Keratinocyte (primary cell): Measurements from ENCODE around the gene SCGB1D1.

ENCODE experiments used
- EZH2 ChIP-seq: IDR thresholded peaks from one replicate; pipeline ENCODE4 v1.6.1; 2012; ENCODE audit warnings: inconsistent platforms, mild to moderate bottlenecking, low read length, moderate library complexity
- TF ChIP-seq, protein P1 (sequence below), 3 experiments: IDR thresholded peaks in 1 of 3; conservative IDR thresholded peaks in 1 of 3; optimal IDR thresholded peaks in 1 of 3; 2 replicates in 2 of 3; 3 replicates in 1 of 3; pipeline versions ENCODE3 to v1.5.1; 2011; ENCODE audit warnings: low read length in 3 of 3, mild to moderate bottlenecking in 3 of 3, moderate library complexity in 2 of 3, control low read depth in 1 of 3, inconsistent platforms in 1 of 3; ENCODE audit not compliant: insufficient read depth in 2 of 3; ENCODE audit errors: extremely low read depth in 1 of 3

GRCh38 chr11:62169935-62170334 lies 20.1 kb upstream of the SCGB1D1 start:
- TF ChIP-seq, protein P1, sequence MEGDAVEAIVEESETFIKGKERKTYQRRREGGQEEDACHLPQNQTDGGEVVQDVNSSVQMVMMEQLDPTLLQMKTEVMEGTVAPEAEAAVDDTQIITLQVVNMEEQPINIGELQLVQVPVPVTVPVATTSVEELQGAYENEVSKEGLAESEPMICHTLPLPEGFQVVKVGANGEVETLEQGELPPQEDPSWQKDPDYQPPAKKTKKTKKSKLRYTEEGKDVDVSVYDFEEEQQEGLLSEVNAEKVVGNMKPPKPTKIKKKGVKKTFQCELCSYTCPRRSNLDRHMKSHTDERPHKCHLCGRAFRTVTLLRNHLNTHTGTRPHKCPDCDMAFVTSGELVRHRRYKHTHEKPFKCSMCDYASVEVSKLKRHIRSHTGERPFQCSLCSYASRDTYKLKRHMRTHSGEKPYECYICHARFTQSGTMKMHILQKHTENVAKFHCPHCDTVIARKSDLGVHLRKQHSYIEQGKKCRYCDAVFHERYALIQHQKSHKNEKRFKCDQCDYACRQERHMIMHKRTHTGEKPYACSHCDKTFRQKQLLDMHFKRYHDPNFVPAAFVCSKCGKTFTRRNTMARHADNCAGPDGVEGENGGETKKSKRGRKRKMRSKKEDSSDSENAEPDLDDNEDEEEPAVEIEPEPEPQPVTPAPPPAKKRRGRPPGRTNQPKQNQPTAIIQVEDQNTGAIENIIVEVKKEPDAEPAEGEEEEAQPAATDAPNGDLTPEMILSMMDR (optimal IDR thresholded peaks at IDR 0.05 in 1 of 3, IDR thresholded peaks at IDR 0.05 in 1 of 3, conservative IDR thresholded peaks at IDR 0.05 in 1 of 3; ENCODE audit: extremely low read depth in 1 of 3, insufficient read depth in 2 of 3, low read length in 3 of 3), result no peak
- TF ChIP-seq EZH2, result no peak
